GM21526 (cell line): Measurements from ENCODE around the gene PPFIA1.

ENCODE experiments used
- ATAC-seq: cut with Tn5 transposase; IDR thresholded peaks from one replicate; pipeline ENCODE4 v1.9.1; 2021; ENCODE audit warnings: moderate library complexity; ENCODE audit not compliant: unreplicated experiment, low FRiP score

PPFIA1 gene

DNA sequence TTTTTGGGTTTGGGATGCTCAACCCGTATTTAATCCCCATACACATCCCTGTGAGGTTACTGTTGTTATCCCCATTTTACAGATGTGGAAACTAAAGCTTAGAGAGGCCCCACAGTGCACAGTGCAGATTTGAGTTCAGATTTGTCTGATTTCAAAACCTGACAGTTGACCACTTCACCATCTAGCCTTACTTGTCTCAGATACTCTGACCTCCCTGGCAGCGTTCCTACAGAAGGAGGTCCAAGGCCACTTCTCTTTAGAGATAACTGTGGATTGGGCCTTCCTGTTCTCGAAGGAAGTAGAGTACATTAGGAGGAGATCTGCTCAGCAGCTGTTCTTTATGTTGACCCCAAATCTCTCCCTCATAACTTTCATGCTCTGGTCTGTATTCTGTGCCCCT lies 81.2 kb downstream of the PPFIA1 start:
- ATAC-seq = no peak

DNA sequence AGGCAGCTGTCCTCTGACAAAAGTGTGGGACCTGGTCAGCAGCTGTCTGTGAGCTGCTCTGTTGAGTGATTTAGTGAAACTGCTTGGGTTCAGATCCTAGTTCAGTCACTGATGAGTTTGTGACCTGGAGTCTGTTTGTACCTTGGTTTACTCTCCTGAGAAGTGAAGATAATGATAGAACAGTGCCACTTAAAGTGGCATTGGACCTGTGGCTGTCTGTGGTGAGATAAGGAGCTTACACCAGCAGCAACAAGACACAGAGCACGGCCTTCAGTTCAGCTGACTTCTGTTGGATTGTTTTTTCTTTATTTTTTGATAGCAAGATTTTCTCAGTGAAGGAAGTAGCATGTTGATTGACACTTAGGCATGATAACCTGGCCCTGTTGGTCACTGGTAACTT lies 81.6 kb downstream of the PPFIA1 start:
- ATAC-seq = no peak

DNA sequence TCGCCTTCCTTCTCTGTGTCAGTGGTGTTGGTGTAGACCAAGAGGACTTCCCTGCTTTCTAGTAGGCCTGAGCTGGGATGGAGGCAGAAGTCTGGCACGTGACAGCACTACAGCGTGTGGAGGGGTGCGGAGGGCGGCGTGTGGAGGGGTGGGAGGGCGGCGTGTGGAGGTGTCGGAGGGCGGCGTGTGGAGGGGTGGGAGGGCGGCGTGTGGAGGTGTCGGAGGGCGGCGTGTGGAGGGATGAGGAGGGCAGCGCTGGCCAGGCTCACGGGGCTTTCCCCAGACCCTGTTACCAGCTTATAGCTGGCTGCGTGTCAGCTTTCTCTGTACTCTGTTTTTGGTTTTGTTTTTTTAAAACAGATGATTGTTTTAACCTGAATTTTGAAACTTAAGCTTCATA lies 82.1 kb downstream of the PPFIA1 start:
- no peak for ATAC-seq

DNA sequence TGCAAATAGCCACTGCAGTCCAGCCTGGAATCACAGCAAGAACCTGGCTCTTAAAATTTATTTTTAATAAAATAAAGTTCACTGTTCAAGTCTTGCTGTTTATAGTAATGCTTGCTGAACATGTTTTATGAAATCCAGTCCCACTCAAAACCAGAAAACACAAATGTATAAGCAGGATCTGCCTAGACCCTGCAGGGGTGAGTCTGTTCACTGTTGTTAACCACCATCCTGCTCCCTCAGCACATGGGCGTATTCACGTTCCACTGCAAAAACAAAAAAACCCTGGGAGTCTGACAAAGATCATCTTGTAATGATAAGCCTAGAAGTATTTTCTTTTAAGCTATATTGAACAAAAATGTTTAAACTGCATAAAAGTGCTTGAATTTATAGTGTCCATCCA lies 82.8 kb downstream of the PPFIA1 start:
- no peak for ATAC-seq

DNA sequence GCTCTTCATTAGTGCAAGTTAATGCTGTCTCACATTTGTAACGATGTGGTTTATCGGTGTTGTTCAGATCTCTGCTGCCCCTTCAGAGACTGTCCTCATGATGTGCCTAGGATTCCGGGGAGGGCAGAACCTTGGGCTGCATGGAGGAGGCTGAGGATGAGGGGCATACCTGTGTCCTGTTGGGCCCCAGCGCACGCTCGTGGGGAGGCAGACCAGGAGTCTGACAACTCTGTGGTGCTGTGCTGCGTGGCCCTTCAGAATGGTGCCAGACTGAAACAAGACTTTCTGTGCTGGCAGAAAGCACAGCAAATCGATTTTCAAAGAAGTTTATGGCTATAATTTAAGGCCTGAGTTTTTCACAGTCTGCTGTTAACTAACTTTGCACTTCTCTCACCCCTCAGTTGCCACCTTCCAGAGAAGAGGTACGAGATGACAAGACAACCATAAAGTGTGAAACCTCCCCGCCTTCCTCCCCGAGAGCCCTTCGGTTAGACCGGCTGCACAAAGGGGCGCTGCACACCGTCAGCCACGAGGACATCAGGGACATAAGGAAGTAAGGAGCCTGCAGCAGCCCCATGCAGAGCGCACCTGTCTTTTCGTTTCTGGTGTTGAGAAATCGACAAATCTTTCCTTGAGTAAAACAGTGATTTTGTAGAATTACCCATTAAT lies 83.5 kb downstream of the PPFIA1 start:
- no peak for ATAC-seq

DNA sequence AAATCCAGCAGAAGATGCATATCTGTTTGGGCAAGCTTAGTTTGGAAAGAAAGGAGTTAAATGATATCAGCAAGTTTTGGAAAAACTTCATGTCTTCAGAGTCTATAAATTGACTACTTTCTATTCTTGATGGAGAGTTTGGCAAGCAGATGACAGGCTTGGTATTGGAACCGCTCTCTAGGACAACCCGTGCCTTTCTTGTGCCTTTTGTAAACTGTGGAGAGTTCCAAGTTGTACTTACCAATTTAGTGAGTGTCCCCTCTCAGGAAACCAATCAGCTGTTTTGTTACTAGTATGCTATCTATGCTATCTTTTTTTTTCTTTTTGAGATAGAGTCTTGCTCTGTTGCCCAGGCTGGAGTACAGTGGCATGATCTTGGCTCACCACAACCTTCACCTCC lies 84.1 kb downstream of the PPFIA1 start:
- ATAC-seq = no peak

DNA sequence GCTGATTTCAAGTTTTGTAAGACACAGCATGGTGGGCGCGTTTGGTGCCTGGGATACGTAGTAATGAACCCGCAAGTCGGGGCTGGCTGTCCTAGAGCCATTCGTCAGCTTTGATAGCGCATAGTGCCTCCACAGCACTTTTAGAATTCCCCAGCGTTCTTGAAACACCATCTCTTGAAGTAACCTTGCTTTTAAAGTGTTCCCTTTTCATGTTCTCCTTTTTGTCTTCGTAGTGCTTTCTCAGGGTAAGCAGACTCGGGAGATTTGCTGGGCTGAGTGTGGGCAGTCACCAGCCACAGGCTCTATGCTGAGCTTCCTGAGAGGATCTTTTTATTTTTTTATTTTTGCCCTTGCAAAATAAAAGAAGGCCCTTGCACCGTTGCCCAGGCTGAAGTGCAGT lies 88.3 kb downstream of the PPFIA1 start:
- no peak for ATAC-seq

DNA sequence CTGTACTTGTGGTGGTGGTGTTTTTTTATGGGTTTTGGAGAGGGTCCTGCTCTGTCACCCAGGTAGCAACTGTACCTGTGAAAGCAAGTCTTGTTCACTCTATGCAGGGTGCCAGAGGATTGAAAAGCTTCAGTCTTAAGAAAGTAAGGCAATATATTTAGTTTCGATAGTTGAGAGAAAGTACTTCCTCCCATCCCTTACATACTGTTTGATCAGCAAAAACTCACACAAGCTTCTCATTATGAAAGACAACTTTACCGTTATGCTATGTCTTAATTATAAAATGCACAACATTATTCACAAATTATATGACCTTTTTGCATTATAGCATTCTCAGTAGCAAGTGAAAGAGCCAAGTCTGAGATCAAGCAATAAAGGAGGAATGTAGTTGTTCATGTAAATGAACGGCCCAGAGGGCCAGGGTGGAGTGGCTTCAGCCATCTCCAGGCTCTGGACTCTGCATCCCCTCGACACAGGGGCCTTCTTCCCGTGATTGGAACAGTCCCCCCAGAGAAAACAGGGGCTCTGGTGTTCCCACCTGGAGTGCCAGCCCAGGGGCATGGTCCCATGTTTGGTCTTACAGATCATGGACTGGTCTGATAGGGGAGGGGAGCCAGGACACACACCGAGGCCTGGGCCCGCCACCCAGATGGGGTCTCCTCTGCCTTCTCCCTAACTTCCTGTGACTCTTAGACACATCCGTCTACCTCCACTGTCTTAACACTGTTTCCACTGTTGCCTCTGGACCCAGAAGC lies 89.1 kb downstream of the PPFIA1 start:
- ATAC-seq = no peak

DNA sequence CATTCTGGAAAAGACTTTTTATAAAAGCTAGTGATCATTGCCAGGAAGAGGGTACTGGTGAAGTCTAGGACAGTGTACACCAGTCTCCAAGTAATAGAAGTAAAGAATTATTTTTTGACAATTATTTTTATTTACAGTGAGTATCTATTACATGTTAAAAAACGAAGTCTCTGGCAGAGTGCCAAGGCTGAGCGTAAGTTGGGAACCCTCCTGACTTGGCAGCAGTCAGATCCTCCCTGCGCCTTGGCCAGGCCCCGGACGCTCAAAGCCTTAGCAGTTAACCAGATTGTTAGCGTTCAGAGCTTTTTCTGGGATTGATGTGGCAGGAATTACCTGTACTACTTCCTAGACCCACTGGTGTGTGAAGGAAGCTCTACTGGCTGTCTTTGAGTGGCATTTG lies 89.7 kb downstream of the PPFIA1 start:
- ATAC-seq = no peak

DNA sequence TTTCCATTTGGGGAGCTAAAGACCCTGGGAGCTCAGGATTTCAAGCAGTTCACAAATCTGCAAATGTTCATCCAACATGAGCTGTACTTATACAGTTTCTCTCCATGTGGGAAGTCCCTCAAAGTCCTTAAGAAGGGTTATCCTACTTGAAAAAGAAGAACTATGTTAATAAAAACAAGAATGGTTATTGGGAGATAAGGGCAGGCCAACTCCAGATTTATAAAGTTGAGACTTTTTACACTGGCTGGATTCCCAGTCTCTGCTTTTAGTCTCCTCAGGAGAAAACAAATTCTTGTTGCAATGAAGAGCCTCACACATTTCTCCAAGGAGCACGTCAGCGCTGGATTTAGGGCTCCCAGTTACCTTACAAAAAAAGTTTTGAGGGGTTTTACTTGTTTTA lies 93.7 kb downstream of the PPFIA1 start:
- ATAC-seq = no peak

DNA sequence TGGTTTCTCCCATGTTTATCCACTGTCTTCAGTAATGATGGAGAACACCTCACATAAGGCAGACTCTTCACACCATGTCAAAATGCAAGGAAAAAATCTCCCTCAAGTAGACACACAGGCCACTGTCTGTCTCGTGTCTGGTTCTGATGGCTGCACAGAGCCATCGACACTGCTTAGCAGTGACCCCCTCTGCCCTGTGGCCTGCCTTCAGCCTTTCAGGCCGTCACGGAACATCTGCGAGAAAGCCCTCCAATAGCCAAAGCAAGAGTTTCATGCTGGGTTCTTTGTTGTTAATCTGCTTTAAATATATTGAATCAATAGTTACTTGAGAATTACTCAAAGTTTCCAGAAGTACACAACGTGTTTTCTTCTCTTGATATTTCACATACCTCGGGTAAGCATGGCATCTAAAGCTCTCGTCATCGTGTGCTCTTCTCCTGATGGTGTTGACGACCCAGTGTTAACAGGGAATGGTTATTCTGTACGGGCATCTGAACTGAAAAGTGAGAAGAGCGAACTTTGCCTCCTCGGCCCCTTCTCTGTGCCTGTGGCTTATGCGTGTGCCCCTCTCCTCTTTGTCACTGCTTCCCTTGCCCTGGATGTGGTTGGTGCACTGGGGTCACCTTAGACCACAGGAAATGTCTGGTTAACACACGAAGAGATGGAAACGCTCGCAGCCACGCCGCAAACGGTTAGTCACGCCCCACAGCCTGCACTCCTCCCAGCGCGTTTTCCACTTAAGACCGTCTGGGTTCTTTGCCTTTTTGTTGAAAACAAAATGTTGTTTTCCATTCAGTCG lies 94.5 kb downstream of the PPFIA1 start:
- no peak for ATAC-seq

DNA sequence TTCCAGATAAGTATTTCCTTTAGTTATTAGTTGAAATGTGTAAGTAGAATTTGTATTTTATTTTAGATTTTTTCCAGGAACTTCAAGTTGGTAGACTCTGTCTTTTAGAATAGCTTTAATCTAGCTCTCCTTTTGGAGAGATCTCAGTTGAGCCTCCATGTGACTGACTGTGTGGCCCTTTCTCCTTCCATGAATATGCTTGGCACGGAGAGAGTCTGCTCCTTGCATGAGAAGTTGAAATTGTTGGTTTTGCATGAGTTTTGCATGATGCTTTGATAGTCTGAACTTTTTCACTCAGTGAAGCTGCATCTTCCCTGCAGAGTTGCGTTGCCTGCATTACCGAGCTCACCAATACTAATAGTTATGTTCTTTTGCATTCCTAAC lies 95.0 kb downstream of the PPFIA1 start:
- no peak for ATAC-seq

DNA sequence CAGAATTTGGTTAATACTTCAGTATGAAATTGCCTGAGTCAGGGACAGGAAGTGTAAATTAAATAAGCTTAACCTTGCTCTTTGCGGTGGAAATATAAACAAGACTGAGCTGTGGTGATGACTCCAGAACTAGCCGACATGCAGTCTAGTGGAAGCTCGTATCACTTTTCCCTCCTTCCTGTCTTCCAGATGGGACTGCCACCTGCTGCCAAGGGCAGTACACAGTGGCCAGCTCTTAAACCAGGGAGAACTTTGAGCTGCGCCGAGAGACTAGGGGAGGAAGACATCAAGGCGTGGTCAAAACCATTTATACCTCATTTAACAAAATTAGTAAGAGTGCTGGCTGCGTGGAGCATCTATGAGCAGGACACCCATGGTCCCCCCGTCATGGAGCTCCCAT lies 96.6 kb downstream of the PPFIA1 start:
- no peak for ATAC-seq

DNA sequence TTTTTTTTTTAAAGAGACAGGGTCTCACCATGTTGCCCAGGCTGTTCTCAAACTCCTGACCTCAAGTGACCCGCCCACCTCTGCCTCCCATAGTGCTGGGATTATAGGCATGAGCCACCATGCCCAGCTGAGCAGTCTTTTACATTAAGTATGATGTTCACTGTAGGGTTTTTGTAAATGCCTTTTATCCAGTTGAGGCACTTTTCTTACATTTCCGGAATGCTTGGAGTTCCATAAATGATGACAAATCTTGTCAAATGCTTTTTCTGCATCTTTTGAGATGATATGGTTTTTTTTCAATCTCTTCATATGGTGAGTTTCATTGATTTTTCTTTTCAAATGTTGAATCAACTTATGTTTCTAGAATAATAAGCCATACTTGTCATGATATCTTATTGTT lies 98.5 kb downstream of the PPFIA1 start:
- no peak for ATAC-seq

DNA sequence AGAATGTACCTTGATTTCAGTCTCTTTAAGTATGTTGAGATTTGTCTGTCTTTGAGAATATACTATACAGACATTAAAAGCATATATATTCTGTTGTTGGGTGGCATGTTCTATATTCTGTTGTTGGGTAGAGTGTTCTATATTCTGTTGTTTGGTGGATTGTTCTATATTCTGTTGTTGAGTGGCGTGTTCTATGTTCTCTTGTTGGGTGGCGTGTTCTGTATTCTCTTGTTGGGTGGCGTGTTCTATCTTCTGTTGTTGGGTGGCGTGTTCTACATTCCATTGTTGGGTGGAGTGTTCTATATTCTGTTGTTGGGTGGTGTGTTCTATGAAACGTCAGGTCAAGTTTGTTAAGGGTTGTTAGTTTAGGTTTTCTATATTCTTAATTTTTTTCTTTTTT lies 100.8 kb downstream of the PPFIA1 start:
- ATAC-seq = no peak

DNA sequence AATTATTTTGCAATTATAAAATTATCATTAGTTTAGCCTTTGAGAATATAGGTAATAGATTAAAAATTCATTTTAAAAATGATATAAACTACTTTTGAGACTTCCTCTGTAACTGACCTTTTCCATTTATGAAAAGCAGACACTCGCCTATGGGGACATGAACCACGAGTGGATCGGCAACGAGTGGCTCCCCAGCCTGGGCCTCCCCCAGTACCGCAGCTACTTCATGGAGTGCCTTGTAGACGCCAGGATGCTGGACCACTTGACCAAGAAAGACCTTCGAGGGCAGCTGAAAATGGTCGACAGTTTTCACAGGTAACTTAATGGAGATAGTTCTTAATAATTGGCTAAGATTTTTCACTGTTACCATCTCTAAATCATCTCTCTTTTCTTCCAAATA lies 101.6 kb downstream of the PPFIA1 start:
- no peak for ATAC-seq

DNA sequence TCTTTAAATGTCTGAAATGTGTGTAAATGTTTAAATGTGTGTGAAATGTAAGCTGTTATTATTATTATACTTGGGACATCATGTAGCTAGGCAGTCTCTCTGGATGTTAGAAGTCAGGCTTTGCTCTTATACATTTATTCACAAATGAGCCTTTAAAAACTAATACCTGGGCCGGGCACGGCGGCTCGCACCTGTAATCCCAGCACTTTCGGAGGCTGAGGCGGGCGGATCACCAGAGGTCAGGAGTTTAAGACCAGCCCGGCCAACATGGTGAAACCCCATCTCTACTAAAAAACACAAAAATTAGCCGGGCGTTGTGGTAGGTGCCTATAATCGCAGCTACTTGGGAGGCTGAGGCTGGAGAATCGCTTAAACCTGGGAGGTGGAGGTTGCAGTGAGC lies 106.1 kb downstream of the PPFIA1 start:
- no peak for ATAC-seq

DNA sequence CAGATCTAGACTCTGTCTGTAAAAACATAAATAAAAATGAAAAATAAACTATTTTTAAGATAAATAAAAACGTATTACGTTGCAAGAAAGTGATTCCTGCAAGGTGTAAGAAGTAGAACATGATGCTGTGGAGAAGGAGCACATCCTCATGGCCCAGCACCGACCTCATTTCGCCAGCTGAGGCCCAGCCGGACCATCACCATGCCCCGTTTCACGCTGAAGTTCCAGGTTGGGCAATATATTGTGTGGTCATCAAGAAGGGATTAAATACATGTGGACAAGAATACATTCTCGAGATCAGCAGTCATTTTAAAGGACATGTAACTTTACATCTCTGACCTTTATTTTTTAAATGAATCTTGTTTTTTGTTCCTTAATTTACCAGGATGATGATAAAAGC lies 107.2 kb downstream of the PPFIA1 start:
- no peak for ATAC-seq

DNA sequence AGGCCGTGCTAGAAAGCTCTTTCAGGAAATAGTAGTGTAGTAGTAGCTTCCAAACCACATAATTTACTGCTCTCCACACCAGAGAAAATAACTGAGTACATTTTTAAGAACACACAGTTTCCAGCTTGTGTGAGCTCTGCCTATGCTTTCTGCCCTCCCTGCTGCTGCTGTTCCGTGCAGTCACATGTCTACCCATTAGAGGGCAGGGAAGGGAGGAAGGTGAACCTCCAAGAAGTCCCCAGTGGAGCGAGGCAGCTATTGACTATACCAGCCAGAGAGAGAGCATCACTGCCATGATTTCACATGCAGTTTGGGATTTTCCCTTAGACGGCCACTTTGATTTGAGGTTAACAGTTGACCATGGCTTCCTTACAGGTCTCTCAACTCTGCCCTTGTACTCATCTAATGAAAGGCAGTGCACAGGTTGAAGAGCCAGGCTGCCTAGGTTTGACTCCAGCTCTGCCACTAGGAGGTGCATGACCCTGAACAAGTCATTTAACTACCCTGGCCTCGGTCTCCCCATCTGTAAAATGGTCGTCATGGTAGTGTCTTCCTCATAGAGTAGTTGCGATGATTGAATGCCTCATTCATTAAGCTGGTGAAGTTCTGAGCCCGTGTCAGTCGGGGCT lies 108.1 kb downstream of the PPFIA1 start:
- no peak for ATAC-seq

DNA sequence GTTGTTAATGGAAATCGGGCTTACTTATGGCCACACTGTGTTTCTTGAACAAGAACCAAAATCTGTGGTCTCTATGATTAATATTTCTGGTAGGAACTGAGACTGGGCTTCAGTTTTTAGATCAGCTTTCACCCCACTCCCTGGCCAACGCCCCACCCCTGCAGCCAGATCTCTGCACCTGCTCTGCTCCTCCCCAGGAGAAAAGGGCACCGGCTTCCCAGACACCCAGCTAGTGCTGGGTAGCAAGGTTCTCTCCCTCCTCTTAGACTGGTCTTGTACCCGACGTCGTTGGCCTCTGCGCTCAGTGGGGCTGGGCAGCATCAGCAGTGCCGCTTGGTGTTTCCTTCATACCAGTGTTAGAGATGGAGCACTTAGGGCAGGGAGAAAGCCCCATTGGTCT lies 110.9 kb downstream of the PPFIA1 start:
- ATAC-seq = no peak
